HL-60/S4 treated with retinoic acid at 250 ng/mL for 4 days and 3 days (cell line): ENCODE measurements around the gene OGFR.

Source experiments
- in situ Hi-C: fragments of 300-500 bp; cut with MboI; formaldehyde crosslinking; loops from 2 replicates; pipeline ENCODE4 v1.7.0; 2022; ENCODE audit warnings: low sequenced_read_pairs

The OGFR gene

GRCh38 chr20:62769346-62770071, 35.1 kb upstream of the OGFR start:
- in situ Hi-C loops = no loop called here

GRCh38 chr20:62770111-62770910, 34.3 kb upstream of the OGFR start:
- in situ Hi-C loops = no loop called here

- in situ Hi-C loops = no loop called here
Measured at GRCh38 chr20:62770916-62771315, 33.7 kb upstream of the OGFR start.

GRCh38 chr20:62771396-62772102, 33.1 kb upstream of the OGFR start:
- in situ Hi-C loops = no loop called here

GRCh38 chr20:62772103-62772611, 32.5 kb upstream of the OGFR start:
- in situ Hi-C loops = no loop called here

GRCh38 chr20:62772619-62772989, 32.0 kb upstream of the OGFR start:
- in situ Hi-C loops = no loop called here

- in situ Hi-C loops = no loop called here
Measured at GRCh38 chr20:62772990-62773844, 31.4 kb upstream of the OGFR start.

- in situ Hi-C loops = no loop called here
Measured at GRCh38 chr20:62773845-62774714, 30.6 kb upstream of the OGFR start.

GRCh38 chr20:62774762-62775161, 29.9 kb upstream of the OGFR start:
- in situ Hi-C loops = loop anchor here (25.0 kb wide), 1 partner anchor 287 kb away; the partner anchor contains the start of gene GATA5

GRCh38 chr20:62775206-62775605, 29.4 kb upstream of the OGFR start:
- in situ Hi-C loops = loop anchor here (25.0 kb wide), 1 partner anchor 288 kb away; the partner anchor contains the start of gene GATA5

GRCh38 chr20:62776035-62776691, 28.5 kb upstream of the OGFR start:
- in situ Hi-C loops = loop anchor here (25.0 kb wide), 1 partner anchor 289 kb away; the partner anchor contains the start of gene GATA5

GRCh38 chr20:62776692-62777527, 27.7 kb upstream of the OGFR start:
- in situ Hi-C loops = loop anchor here (25.0 kb wide), 1 partner anchor 290 kb away; the partner anchor contains the start of gene GATA5

- in situ Hi-C loops = loop anchor here (25.0 kb wide), 1 partner anchor 290 kb away; the partner anchor contains the start of gene GATA5
Measured at GRCh38 chr20:62777528-62777830, 27.2 kb upstream of the OGFR start.

GRCh38 chr20:62778058-62778457, 26.6 kb upstream of the OGFR start:
- in situ Hi-C loops = loop anchor here (25.0 kb wide), 1 partner anchor 291 kb away; the partner anchor contains the start of gene GATA5

GRCh38 chr20:62778601-62779416, 25.8 kb upstream of the OGFR start:
- in situ Hi-C loops = loop anchor here (25.0 kb wide), 1 partner anchor 292 kb away; the partner anchor contains the start of gene GATA5

GRCh38 chr20:62779417-62779685, 25.3 kb upstream of the OGFR start:
- in situ Hi-C loops = loop anchor here (25.0 kb wide), 1 partner anchor 292 kb away; the partner anchor contains the start of gene GATA5

GRCh38 chr20:62780204-62780603, 24.4 kb upstream of the OGFR start:
- in situ Hi-C loops = loop anchor here (25.0 kb wide), 1 partner anchor 293 kb away; the partner anchor contains the start of gene GATA5
